DMS114 treated with DMSO at 0.1 percent for 48 hours (cell line): ENCODE results near the gene UNC13C.

Experiments
- DNase-seq: peaks from one replicate; lab custom pipeline; 2025; ENCODE audit not compliant: unreplicated experiment; lab: John Stamatoyannopoulos, UW

UNC13C gene

DNA sequence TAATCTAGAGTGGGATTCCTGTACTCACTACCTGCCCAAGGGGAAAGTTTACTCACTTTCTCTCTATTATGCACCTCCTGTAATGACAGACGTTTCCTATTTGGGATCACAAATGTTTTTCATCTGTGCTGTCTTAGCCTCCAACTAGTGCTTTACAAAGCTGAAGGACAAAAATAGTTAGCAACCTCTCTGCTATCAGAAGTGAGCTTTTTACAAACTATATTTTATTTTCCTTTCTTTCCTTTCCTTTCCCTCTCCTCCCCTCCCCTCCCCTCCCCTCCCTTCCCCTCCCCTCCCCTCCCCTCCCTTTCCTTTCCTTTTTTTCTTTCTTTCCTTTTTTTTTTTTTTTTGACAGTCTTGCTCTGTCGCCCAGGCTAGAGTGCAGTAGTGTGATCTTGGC, 130.8 kb downstream of the UNC13C start:
- no peak for DNase-seq

DNA sequence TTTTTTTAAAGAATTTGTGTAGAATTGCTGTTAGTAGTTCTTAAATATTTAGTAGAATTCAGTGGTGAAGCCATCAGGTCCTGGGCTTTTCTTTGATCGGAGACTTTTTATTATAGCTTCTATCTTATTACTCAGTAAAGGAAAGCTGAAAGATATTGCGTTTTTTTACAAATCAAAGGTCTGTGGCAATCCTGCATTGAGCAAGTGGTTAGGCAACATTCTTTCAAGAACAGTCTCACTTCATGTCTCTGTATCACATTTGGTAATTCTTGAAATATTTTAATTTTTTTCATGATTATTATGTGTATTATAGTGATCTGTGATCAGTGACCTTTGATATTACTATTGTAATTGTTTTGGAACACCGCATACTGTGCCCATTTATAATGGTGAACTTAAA, 140.8 kb downstream of the UNC13C start:
- DNase-seq, result no peak

DNA sequence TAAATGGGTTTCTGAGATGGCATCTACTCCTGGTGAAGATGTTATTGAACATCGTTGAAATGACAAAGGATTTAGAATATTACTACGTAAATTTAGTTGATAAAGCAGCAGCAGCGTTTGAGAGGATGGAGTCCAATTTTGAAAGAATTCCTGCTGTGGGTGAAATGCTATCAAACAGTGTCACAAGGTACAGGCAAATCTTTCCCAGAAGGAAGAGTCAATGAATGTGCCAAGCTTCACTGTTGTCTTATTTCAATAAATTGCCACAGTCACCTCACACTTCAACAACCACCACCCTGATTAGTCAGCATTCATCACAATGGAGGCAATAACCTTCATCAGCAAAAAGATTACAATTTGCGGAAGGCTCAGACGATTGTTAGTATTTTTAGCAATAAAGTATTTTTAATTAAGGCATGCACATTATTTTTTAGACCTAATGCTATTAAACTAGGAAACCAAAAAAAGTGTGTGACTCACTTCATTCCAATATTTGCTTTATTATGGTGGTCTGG, 142.8 kb downstream of the UNC13C start:
- DNase-seq, result no peak

DNA sequence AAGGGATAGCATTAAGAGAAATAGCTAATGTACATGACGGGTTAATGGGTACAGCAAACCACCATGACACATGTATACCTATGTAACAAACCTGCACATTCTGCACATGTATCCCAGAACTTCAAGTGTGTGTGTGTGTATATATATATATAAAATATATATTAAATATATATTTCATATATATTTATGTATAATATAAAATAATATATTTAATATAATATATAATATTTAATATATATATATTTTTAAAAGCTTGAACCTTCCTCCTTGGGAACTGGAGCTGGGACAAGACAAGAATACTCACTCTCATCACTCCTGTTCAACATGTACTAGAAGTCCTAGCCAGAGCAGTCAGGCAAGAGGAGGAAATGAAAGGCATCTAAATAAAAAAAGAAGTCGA, 149.3 kb downstream of the UNC13C start:
- DNase-seq, result no peak

DNA sequence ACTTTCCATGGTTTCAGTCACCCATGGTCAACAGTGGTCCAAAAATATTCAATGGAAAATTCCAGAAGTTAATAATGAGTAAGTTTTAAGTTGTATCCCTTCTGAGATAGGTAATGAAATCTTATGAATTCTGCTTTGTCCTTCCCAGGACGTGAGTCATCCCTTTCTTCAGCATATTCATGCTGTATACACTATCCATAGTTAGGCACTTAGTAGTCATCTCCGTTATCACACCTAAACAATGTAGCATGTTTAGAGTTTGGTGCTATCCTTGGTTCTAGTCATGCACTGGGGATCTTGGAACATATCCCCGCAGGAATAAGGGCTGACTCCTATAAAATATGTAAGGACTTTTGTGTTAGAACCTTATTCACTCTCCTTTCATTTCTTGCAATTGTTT, 153.2 kb downstream of the UNC13C start:
- DNase-seq, result no peak

DNA sequence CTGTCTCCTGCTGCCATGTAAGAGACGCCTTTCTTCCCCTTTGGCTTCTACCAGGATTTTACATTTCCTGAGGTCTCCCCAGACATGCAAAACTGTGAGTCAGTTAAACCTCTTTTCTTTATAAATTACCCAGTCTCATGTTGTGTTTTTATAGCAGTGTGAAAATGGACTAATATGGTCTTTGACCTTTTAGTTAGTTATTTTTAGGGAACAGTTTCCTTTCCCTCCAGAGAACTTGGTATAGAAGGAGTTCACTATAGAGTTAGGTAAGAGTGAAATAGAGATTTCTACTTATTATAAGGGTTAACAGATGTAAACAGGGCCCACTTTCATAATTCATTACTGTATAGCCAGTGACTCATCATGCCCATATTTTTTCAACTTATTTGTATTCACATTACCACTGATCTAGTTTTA, 170.9 kb downstream of the UNC13C start:
- no peak for DNase-seq

DNA sequence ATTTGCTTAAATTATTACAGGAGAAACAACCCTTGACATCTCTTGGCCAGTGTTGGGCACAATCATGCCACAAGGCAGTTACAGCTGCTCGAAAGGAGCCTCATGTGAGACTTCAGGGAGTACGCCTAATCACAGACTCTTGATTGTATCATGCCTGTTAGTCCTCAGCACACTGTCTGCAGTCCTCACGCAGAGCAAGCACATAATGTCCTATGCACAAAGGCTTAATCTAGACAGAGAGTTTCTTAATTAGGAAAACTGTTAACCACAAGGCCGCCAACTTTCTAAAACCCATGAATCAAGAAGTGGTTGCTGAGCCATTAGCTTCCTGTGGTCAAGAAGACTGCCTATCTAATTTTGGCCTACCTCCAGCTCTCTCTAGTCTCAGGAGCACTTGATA, 172.0 kb downstream of the UNC13C start:
- DNase-seq, result no peak

DNA sequence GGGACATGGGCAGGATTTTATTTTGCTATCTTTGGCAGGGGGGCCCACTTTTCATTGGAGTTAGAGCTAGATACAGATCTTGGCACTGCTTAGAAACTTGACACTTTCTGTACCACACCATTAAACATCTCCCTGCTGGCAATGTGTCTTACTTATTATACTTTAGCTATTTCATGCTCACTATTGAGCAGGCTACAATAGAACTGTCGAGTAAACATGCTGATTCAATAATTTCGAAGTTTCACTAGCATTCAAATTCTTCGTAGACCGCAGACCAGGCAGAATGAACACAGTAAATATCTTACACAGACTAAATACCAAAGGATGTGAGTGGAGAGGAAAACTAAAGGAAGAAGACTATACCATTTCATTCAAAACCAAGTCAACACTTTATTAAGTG, 180.8 kb downstream of the UNC13C start:
- no peak for DNase-seq

DNA sequence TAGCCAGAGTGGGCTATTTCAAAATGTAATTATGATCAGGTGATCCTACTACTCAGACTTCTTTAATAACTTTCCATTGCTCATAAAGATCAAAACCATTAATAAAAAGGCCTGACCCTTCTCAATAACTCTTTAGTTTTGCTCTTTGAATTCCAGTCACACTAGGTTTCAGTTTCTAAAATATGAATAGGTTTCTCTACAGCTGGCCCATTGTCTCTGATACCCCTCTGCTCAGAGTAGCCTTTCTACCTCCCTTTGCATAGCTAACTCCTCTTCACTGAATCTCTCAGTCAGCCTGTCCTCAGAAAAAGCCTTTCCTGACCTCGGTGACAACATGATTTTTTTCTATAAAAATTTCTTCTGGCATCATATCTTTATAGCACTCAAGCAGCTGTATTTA, 209.1 kb downstream of the UNC13C start:
- no peak for DNase-seq

DNA sequence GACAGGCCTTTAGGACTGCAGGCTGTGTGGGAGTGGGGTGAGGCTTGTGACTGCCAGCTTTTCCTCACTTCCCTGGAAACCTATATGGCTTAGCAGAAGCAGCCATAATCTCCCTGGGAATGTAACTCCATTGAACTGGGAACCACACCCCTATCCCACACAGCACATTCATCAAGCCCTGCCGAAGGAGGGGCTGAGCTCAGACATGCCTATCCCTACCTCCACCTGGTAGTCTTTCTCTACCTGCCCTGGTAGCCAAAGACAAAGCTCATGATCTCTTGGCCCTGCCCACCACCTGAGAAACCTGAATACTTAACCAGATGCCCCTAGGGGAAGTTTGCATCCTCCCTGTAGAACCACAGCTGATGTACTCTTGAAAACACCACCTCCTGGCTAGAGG, 219.8 kb downstream of the UNC13C start:
- DNase-seq, result no peak

DNA sequence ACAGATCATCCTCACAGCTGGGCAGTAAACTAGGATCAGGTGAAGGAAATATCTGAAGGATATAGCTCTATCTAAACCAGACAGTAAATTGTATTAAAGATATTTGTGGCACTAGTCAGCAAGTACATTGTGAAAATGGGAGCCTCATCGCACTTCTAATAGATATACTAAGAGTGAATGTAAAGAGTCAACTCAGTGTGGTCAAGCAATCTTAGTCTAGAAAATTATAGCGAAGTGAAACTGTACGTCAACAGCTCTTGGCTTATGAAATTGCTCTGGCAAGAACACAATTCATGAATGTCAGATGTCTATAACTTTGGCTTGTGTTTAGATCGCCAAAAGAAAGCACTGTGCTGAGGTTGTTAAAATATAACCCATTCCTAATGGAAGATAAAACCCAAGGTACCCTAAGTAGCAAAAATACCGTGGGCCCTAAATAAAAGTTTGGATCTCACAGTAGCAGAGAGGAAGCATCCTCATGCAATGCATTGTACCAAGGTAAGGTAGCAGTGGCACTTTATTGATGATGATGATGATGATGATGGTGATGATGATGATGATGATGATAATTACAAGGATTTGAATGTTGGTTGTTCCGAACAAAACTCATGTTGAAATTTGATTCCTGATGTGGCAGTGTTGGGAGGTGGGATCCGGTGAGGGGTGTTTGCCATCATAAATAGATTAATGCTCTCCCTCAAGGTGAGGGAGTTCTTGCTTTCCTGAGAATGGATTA, 228.5 kb downstream of the UNC13C start:
- no peak for DNase-seq

DNA sequence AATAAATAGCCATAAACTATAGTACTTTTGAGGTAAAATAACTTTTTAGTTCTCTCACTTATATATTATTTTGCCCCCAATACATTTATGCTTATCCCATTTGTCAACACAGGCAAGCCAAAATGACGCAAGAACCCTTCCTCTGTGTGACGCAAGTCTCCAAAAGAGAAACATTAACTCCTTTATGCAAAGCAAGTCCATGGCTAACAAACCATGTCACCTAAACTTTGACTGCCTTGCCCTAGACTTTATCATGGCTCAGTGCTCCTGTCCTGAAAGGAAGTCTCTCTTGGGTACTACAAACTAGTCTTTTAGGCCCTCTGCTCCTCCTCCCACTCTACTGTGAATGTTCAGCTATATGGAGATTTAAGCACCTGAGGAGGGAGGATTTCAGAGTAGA, 230.5 kb downstream of the UNC13C start:
- no peak for DNase-seq

DNA sequence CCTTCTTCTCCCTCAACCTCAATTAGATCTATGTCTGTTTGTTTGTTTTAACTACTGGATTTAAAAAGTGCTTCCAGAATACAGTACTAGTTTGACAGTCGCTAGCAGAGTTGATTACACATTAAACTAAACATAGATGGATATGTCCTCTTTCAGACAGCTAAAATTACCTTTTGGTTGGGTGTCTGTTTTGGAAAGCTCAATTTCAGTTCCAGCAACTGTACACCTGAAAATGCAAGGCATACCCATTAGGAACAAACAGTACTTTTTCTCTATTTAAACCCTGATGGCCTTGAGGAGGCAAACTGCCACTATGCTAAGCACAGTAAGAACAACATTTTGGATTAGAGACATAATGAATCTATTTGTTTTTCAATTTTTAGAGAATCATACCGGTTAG, 234.4 kb downstream of the UNC13C start:
- DNase-seq, result no peak

DNA sequence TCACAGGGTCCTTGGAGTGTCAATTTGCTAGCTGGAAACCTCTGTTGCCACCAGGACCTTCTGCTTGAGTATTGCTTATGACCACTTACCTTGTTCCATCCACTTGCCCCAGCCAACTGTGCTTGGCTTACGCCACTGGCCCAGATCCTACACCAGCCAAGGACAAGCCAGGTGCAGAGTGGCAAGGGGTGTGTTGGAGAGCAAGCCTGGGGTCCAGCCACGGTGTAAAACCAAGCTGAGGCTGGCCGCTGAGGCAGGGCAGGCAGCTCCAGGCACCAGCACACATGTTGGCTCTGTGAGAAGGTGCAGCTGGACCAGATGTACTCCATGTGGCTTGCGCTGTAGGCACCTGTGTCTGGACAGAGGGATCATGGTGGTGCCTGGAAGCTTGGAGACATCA, 248.2 kb downstream of the UNC13C start:
- DNase-seq, result no peak

DNA sequence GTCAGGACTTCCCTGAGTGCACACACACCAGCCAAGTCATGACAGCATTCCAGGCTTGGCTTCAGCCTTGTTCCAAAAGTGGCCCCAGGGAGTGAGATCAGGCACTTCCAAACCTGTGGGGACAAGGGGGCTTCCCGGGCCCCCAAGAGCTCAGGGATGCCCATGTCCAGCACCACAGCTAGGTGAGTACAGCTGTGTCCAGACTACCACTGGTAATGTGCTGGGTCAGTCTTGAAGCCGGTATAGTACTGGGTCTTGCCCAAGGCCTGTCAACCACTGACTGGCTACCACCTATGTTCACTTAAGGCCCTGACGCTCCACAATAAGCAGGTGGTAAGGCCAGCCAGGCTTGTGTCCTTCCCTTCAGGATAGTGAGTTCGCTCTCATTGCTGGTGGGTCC, 249.3 kb downstream of the UNC13C start:
- no peak for DNase-seq

DNA sequence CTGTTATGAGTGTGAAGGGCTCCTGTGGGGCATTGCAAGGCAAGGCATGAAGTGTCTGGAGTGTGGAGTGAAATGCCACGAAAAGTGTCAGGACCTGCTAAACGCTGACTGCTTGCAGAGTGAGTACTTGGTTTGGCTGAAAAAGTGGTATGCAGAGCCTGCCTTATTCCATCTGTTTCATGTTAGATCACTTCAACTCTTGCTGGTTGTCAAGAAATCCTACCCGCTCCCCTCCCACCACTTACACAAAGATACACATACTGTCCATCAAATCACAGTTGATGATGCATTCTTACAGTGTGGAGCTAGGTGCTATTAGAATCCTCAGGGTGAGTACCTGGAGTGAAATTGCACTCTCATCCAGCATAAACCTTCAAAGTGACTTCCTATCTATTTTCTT, 272.1 kb downstream of the UNC13C start:
- no peak for DNase-seq

DNA sequence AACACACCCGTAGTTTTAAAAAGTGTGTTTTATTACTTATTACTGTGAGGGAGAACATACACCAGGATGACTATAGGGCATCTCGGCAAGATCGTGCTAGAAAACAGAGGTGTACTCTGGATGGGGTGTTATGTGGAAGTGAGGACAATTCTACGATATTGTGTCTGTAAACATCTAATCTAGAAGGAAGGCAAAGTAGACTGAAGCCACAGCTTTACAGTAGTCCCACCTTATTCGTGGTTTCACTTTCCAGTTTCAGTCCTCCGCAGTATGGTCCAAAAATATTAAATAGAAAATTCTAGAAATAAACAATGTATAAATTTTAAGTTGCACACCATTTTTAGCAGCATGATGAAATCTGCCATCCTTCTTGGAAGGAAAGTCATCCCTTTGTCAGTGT, 277.9 kb downstream of the UNC13C start:
- no peak for DNase-seq

DNA sequence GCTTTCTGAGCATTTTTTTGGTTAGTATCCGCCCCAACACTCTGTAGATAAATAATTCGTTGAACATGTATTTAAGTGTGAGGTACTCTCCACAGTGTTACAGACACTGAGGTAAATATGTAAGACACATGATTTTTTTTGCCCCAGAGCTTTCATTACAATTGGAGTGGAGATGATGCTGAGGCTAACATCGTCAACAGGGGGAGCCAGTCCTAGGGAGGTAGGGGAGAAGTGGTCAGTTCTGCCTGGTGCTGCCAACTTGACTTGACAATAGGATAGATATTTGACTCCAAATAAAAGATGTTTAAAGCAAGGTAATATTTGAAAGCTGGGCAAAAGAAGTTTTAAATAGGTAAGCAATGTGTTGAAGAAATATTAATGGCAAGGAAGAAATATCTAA, 295.7 kb downstream of the UNC13C start:
- no peak for DNase-seq

DNA sequence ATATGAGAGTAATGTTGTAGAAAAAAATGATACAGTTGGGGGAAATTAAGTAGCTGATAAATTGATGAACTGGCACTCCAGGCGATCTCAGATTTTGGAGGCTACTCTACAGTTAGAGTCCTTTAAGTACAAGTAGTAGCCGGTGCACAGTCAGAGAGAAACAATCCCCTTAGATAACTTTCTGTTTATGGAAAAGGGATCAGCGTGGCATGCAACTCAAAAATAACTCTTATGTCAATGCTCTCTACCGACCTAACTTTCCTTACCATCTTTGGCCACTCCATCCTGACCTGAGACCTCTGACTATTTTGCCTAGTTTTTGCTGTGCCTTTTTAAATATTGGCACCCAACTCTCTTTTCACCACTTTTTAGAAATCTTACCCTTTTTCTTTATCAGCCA, 299.6 kb downstream of the UNC13C start:
- no peak for DNase-seq

DNA sequence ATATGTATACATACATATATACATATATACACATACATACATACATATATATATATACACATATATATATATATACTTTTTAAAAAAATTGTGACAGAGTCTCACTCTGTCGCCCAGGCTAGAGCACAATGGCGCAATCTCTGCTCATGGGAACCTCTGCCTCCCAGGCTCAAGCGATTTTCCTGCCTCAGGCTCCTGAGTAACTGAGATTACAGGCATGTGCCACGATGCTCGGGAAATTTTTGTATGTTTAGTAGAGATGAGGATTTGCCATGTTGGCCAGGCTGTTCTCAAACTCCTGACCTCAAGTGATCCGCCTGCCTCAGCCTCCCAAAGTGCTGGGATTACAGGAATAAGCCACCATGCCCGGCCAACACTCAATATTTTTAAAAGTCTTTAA, 302.5 kb downstream of the UNC13C start:
- no peak for DNase-seq

DNA sequence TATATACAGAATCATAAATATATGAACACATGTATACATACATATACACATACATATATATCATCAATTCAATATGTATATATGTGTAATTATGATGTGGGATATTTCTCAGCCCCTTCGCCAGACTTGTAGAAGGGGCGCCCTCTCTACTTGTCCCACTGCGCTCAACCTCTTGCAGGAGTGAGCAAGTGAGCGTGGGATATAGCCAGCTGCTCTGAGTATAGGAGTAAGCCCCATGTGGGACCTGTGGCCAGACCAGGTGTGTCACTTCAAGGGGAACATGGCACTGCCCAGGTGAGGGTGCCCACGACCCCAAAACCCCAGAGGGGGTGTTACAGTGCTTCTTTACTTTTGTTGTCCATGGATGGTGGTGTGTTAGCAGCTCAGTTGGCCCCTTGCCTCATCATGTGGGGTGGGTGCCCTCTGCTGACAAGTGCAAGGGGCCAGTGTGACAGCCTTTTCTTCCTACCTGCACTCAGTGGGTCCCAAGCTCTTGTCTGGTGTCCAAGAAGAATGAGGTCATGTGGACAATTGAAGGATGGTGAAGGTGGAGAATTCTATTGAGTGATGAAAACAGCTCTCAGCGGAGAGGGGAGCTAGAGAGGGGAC, 304.1 kb downstream of the UNC13C start:
- no peak for DNase-seq

DNA sequence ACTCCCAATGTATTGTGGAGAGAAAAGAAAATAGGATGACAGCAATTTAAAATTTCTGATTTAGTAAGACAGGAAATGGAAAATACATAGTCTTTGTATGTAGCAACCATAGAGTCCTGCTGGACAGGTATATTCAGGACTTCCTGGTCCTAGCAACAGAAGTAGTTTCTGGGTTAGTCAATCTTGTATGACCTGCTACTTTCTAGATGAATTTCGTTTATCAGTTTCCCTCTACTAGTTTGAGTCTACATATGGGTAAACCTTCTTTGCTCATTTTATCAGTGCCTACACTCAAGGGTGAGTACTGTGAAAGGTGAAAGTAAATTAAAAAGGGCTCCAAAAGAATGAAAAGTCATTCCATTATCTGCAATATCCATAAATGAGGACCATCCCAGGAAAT, 309.8 kb downstream of the UNC13C start:
- no peak for DNase-seq

DNA sequence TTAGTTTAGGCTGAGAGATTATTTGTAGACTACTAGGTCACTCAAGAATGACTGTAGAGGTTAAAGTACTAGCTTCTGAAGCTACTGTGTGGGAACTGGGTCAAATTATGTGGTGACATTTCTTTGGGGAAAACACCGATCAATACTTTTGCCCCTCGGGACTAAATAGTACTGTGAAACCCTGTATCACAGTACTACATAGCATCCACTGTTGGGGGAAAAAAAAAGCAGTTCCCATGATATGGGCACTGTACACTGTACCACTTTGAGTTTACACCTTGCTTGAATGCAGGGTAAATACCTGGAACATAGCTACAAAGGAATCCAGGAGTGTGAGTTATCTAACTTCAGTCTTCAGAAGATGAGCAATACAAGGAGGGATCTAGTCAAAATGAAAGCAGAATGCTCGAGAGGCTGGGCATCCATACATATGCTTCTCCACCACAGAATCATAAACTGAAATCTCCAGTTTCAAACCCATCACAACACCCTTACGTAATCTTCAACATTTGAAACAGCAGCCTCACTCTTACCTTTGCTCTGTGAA, 311.4 kb downstream of the UNC13C start:
- DNase-seq, result no peak
